Mesenchymal stem cell (in vitro differentiated cells and primary cell): ENCODE measurements around the gene HCRTR1. TPM values are rescaled to one million over a fixed set of nuclear protein-coding genes. Genes with fewer than 3 reads are reported as not detected.

Experiments
- DNase-seq: peaks from one replicate; pipeline ENCODE4 v3.0.0-alpha.2; 2013
- H2AFZ ChIP-seq: one replicate; pipeline ENCODE4 v1.6.1; 2013; ENCODE audit warnings: low read depth, mild to moderate bottlenecking, control low read depth, inconsistent platforms, low read length, moderate library complexity
- H2AK5ac ChIP-seq: 2 replicates; pipeline ENCODE4 v1.6.1; 2013; ENCODE audit warnings: low read length, moderate library complexity, mild to moderate bottlenecking, inconsistent platforms; ENCODE audit not compliant: severe bottlenecking
- H2BK120ac ChIP-seq: one replicate; pipeline ENCODE4 v1.6.1; 2013; ENCODE audit warnings: low read depth, mild to moderate bottlenecking, inconsistent platforms, low read length, moderate library complexity
- H2BK12ac ChIP-seq, 2 experiments: one replicate each; pipeline ENCODE4 v1.6.1; 2013; ENCODE audit warnings: inconsistent platforms in 2 of 2, low read length in 2 of 2, mild to moderate bottlenecking in 2 of 2, moderate library complexity in 2 of 2, control low read depth in 1 of 2
- H2BK15ac ChIP-seq: one replicate; pipeline ENCODE4 v1.6.1; 2013; ENCODE audit warnings: mild to moderate bottlenecking, low read depth, inconsistent platforms; ENCODE audit not compliant: poor library complexity, severe bottlenecking
- H2BK5ac ChIP-seq: 2 replicates; pipeline ENCODE4 v1.6.1; 2013; ENCODE audit warnings: low read depth, mild to moderate bottlenecking, low read length, control low read depth, inconsistent platforms; ENCODE audit not compliant: poor library complexity, severe bottlenecking
- H3K14ac ChIP-seq, 2 experiments: one replicate each; pipeline ENCODE4 v1.6.1; 2013; ENCODE audit warnings: inconsistent platforms in 2 of 2, low read length in 2 of 2, control low read depth in 1 of 2, mild to moderate bottlenecking in 1 of 2, moderate library complexity in 1 of 2
- H3K18ac ChIP-seq, 2 experiments: one replicate each; pipeline ENCODE4 v1.6.1; 2013; ENCODE audit warnings: inconsistent platforms in 2 of 2, low read length in 2 of 2, control low read depth in 1 of 2, low read depth in 1 of 2, mild to moderate bottlenecking in 1 of 2
- H3K23ac ChIP-seq, 2 experiments: one replicate each; pipeline ENCODE4 v1.6.1; 2013; ENCODE audit warnings: inconsistent platforms in 2 of 2, low read length in 2 of 2, mild to moderate bottlenecking in 2 of 2, moderate library complexity in 2 of 2, control low read depth in 1 of 2
- H3K27ac ChIP-seq: 2 replicates; pipeline ENCODE4 v1.5.1; 2013; ENCODE audit warnings: mild to moderate bottlenecking, moderate library complexity, low read length, control low read depth, inconsistent platforms; ENCODE audit not compliant: poor library complexity, severe bottlenecking
- H3K27me3 ChIP-seq, 2 experiments: 2 replicates each; pipeline versions ENCODE4 v1.6.1 to v1.7.0; 2013; ENCODE audit warnings: low read length in 2 of 2, mild to moderate bottlenecking in 2 of 2, moderate library complexity in 2 of 2, control low read depth in 1 of 2, inconsistent platforms in 1 of 2; ENCODE audit not compliant: control insufficient read depth in 1 of 2, insufficient read depth in 1 of 2
- H3K36me3 ChIP-seq, 2 experiments: 2 replicates each; pipeline versions ENCODE4 v1.6.1 to v1.7.0; 2013; ENCODE audit warnings: low read length in 2 of 2, control low read depth in 1 of 2, inconsistent platforms in 1 of 2, low read depth in 1 of 2, mild to moderate bottlenecking in 1 of 2; ENCODE audit not compliant: insufficient read depth in 2 of 2, control insufficient read depth in 1 of 2
- H3K4ac ChIP-seq, 2 experiments: one replicate each; pipeline ENCODE4 v1.6.1; 2013; ENCODE audit warnings: inconsistent platforms in 2 of 2, low read length in 2 of 2, mild to moderate bottlenecking in 2 of 2, moderate library complexity in 2 of 2, control low read depth in 1 of 2, low read depth in 1 of 2
- H3K4me1 ChIP-seq: 2 replicates; pipeline ENCODE4 v1.6.1; 2013; ENCODE audit warnings: low read depth, low read length, control low read depth; ENCODE audit not compliant: control insufficient read depth, insufficient read depth
- H3K4me2 ChIP-seq: 2 replicates; pipeline ENCODE4 v1.6.1; 2013; ENCODE audit warnings: low read length, mild to moderate bottlenecking, inconsistent platforms; ENCODE audit not compliant: poor library complexity, severe bottlenecking
- H3K4me3 ChIP-seq, 2 experiments: 2 replicates each; pipeline versions ENCODE4 v1.5.1 to v1.7.0; 2013; ENCODE audit warnings: low read length in 2 of 2, mild to moderate bottlenecking in 2 of 2, control low read depth in 1 of 2, low read depth in 1 of 2; ENCODE audit not compliant: insufficient read depth in 1 of 2
- H3K79me1 ChIP-seq: replicated peaks from 2 replicates; pipeline ENCODE4 v1.6.1; 2013; ENCODE audit warnings: mild to moderate bottlenecking, control low read depth, low read length, inconsistent platforms; ENCODE audit not compliant: poor library complexity, severe bottlenecking
- H3K9ac ChIP-seq: 2 replicates; pipeline ENCODE4 v1.7.0; 2013; ENCODE audit warnings: mild to moderate bottlenecking, low read length, moderate library complexity
- H3K9me3 ChIP-seq: 2 replicates; pipeline ENCODE4 v1.7.0; 2013; ENCODE audit warnings: mild to moderate bottlenecking, low read length; ENCODE audit not compliant: control insufficient read depth
- H4K8ac ChIP-seq: one replicate; pipeline ENCODE4 v1.6.1; 2013; ENCODE audit warnings: inconsistent platforms, mild to moderate bottlenecking, low read length, moderate library complexity
- H4K91ac ChIP-seq: one replicate; pipeline ENCODE4 v1.6.1; 2013; ENCODE audit warnings: mild to moderate bottlenecking, low read length, inconsistent platforms
- WGBS: methylation state at CpG from one replicate; pipeline ENCODE4 v1.1.7; 2013; ENCODE audit warnings: mixed read lengths; 5-methylcytosine and 5-hydroxymethylcytosine counted together
- polyA plus RNA-seq, 2 experiments: library from polyadenylated mRNA; stranded (reverse); fragments of 200-250 nt; gene quantifications; one replicate each; pipeline ENCODE4 v1.2.3, GENCODE V29; 2013

Gene HCRTR1
- polyA plus RNA-seq (2013, experiment 1 of 2): not detected
- not detected for polyA plus RNA-seq (2013, experiment 2 of 2)

- peaks cover 0 to 5% of the 10 kb centered on the region in 2 experiments for H3K36me3 ChIP-seq
- H2AFZ ChIP-seq: no peak within 1 kb of the TSS
- no peak within 1 kb of the TSS for H4K8ac ChIP-seq
- no peaks in the 10 kb centered on the region for H3K9me3 ChIP-seq
- H3K23ac ChIP-seq: no peak within 1 kb of the TSS
- peaks cover 31 to 34% of the 10 kb centered on the region in 2 experiments for H3K27me3 ChIP-seq
- H2BK120ac ChIP-seq: no peak within 1 kb of the TSS
- H3K14ac ChIP-seq: peak within 1 kb of the TSS in 1 of 2 experiments; percentile 56
- H3K79me1 ChIP-seq: no peaks in the 10 kb centered on the region
- H3K9ac ChIP-seq: peak within 1 kb of the TSS; percentile 49
- no peak within 1 kb of the TSS for H3K18ac ChIP-seq
- no peak within 1 kb of the TSS for H3K4ac ChIP-seq
- no peak for DNase-seq
- no peak within 1 kb of the TSS for H3K27ac ChIP-seq
- no peak within 1 kb of the TSS for H4K91ac ChIP-seq
- H2BK15ac ChIP-seq: peak within 1 kb of the TSS; percentile 18
- peak within 1 kb of the TSS in 1 of 2 experiments; percentile 55 for H2BK12ac ChIP-seq
- H3K4me2 ChIP-seq: peak within 1 kb of the TSS; percentile 92
- peaks cover 20% of the 10 kb centered on the region for H3K4me1 ChIP-seq
- no peak within 1 kb of the TSS for H2AK5ac ChIP-seq
- H3K4me3 ChIP-seq: peak within 1 kb of the TSS; percentile 56 to 72
- 11% methylated on average over 45 of the region's 48 CpGs for WGBS
- no peak within 1 kb of the TSS for H2BK5ac ChIP-seq
Measured at GRCh38 chr1:31617218-31617915, at the start of gene HCRTR1. HCRTR1 (plus strand) TSS chr1:31617689; CDS start chr1:31619193, 1,504 bp downstream.

DNA sequence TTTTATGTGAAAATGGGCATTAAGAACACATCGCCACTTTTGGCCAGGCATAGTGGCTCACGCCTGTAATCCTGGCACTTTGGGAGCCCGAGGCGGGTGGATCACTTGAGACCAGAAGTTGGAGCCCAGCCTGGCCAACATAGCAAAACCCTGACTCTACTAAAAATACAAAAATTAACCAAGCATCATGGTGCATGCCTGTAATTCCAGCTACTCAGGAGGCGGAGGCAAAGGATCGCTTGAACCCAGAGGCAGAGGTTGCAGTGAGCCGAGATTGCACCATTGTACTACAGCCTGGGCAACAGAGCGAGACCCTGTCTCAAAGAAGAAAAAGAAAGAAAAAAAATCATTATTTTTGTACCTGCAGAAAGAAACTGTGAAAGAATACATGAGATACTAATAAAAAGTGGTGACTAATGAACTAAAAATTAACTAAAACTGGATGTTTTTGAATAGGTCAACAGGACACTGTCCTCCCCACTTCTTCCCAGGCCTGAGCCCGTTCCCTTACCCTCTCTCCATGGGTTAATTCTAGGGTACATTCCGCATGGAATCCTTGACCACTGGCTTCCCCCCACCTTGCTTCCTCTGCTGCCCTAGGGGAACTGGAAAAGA is 49.4 kb upstream of the HCRTR1 start:
- no peak overlapping the region for H3K4ac ChIP-seq

DNA sequence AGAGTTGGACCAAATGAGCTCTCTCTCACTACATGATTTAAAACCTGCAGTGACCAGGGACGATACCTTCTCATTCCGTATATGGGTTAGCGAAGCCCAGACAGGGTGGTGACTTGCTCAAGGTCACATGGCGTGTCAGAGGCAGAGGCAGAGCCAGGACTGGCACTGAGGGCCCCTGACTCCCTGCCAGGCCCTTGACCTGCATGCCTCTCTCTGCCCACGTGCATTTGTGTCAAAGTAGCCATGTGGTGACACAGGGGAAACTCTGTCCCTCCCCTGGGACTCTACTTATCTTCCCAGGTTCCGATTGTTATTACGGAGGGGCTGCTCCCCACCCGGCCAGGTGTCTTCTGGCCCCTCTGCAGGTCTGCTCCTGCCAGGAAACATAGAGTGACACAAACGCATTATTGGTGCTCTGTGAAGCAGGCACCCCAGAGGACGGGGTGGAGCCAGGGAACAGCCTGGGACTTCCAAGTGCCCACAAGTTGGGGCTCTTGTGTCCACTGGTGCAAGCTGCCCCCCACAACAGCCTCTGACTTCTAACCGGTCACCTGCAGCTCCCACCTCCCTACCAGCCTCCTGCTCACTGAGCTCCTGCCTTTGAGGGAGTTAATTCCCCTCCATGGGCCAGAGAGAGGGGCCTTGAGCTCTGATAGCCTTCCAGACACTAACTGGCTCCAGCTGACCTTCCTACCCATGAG is 48.4 kb upstream of the HCRTR1 start:
- H2BK5ac ChIP-seq: no peak overlapping the region
- H3K18ac ChIP-seq: no peak overlapping the region

More for the DNA sequence above, 49.4 kb upstream of the HCRTR1 start:
- H2BK15ac ChIP-seq: peak overlapping the region; percentile 38
- no peaks in the 10 kb centered on the region for H3K27me3 ChIP-seq
- DNase-seq: no peak
- no peak overlapping the region for H3K4me2 ChIP-seq
- no peak overlapping the region for H3K14ac ChIP-seq
- no peak overlapping the region for H3K18ac ChIP-seq
- no peak overlapping the region for H2AFZ ChIP-seq
- H3K36me3 ChIP-seq: no peaks in the 10 kb centered on the region
- no peaks in the 10 kb centered on the region for H3K9me3 ChIP-seq
- peaks cover 26% of the 10 kb centered on the region for H3K4me1 ChIP-seq
- no peak overlapping the region for H3K23ac ChIP-seq
- H3K79me1 ChIP-seq: no peaks in the 10 kb centered on the region
- no peak overlapping the region for H3K9ac ChIP-seq
- no peak overlapping the region for H3K4me3 ChIP-seq
- peak overlapping the region; percentile 8 for H3K27ac ChIP-seq
- H4K8ac ChIP-seq: no peak overlapping the region
- 96% methylated on average over 8 of the region's 10 CpGs for WGBS
- no peak overlapping the region for H2BK12ac ChIP-seq
- no peak overlapping the region for H2AK5ac ChIP-seq
- H2BK5ac ChIP-seq: no peak overlapping the region
- H2BK120ac ChIP-seq: no peak overlapping the region
- H4K91ac ChIP-seq: no peak overlapping the region

More for the DNA sequence above, 48.4 kb upstream of the HCRTR1 start:
- H3K27me3 ChIP-seq: no peaks in the 10 kb centered on the region
- no peak overlapping the region for H2BK12ac ChIP-seq
- H3K9ac ChIP-seq: no peak overlapping the region
- no peak overlapping the region for H4K91ac ChIP-seq
- DNase-seq: no peak
- no peak overlapping the region for H3K4ac ChIP-seq
- no peak overlapping the region for H4K8ac ChIP-seq
- H3K79me1 ChIP-seq: no peaks in the 10 kb centered on the region
- no peak overlapping the region for H3K27ac ChIP-seq
- peaks cover 30% of the 10 kb centered on the region for H3K4me1 ChIP-seq
- no peak overlapping the region for H2BK15ac ChIP-seq
- peak overlapping the region; percentile 59 for H2AK5ac ChIP-seq
- no peaks in the 10 kb centered on the region for H3K9me3 ChIP-seq
- no peak overlapping the region for H3K4me2 ChIP-seq
- H3K14ac ChIP-seq: no peak overlapping the region
- H3K23ac ChIP-seq: no peak overlapping the region
- H2BK120ac ChIP-seq: no peak overlapping the region
- WGBS: 80% methylated on average over 11 of the region's 11 CpGs
- H3K4me3 ChIP-seq: no peak overlapping the region
- no peaks in the 10 kb centered on the region for H3K36me3 ChIP-seq
- H2AFZ ChIP-seq: no peak overlapping the region
